Pancreas (tissue), 10 donors: ENCODE results near the gene MLN. TPM values are rescaled to one million over a fixed set of nuclear protein-coding genes. Genes with fewer than 3 reads are reported as not detected.

Experiments used
- ATAC-seq, 4 donors: fragments of 200-7000 bp; cut with Tn5 transposase; one replicate each; pipeline versions ENCODE4 v1.8.0 to v1.9.1; 2020; ENCODE audit warnings: mild to moderate bottlenecking in 4 of 4, moderate library complexity in 4 of 4
- DNase-seq, 6 donors: peaks; one replicate each; pipeline ENCODE4 v3.0.0-alpha.2; 2020
- FAIRE-seq: peaks from 2 replicates; lab custom pipeline; 2012; peaks lifted over from hg19 to GRCh38; lab: Jason Lieb, UNC
- H3K27ac ChIP-seq, 4 donors: fragments of 200-600 bp; sonication (generic); 1 replicate in 3 of 4; 2 replicates in 1 of 4; pipeline versions ENCODE4 v1.5.0 to v1.8.0; 2020
- H3K27me3 ChIP-seq, 4 donors: fragments of 200-600 bp; one replicate each; pipeline ENCODE4 v1.8.0; 2021
- H3K36me3 ChIP-seq, 3 donors: fragments of 200-600 bp; sonication (generic) in 1 of 3; one replicate each; pipeline versions ENCODE4 v1.5.0 to v1.8.0; 2020 to 2021
- H3K4me1 ChIP-seq, 3 donors: fragments of 200-600 bp; one replicate each; pipeline ENCODE4 v1.8.0; 2021
- H3K4me3 ChIP-seq, 4 donors: fragments of 200-600 bp; sonication (generic) in 2 of 4; one replicate each; pipeline versions ENCODE4 v1.5.0 to v1.8.0; 2020 to 2021
- H3K9me3 ChIP-seq, 4 donors: fragments of 200-600 bp; one replicate each; pipeline ENCODE4 v1.8.0; 2021
- WGBS, 2 donors: extraction: QIAGEN DNeasy Blood & Tissue Kit; methylation state at CpG; one replicate each; pipeline ENCODE4 v1.1.7; 2013; 5-methylcytosine and 5-hydroxymethylcytosine counted together
- intact Hi-C, 3 donors: fragments of 100-400 bp; cut with DNase I; formaldehyde crosslinking; loops; one replicate each; pipeline versions ENCODE4 v1.11.1 to v1.14.2; 2022
- polyA plus RNA-seq, 2 donors: library from polyadenylated mRNA; stranded (reverse); fragments of 200-250 nt; gene quantifications; one replicate each; pipeline ENCODE4 v1.2.3, GENCODE V29; 2013
- total RNA-seq, 6 donors: library from RNA; stranded (reverse); fragmentation: NEBNext Ultra II Directional in 4 of 6; extraction: Animal tissue kit (Norgen Biotek cat#: 25700) in 4 of 6; gene quantifications; one replicate each; pipeline versions ENCODE4 v1.2.1 to v1.2.4, GENCODE V29; 2021 to 2023
- TF ChIP-seq, protein P1 (sequence below), 4 donors: fragments of 200-600 bp; sonication (generic) in 3 of 4; IDR thresholded peaks; one replicate each; pipeline versions ENCODE4 v1.5.0 to v1.8.0; 2021; ENCODE audit warnings: antibody characterized with exemption in 4 of 4
- donor health status: healthy with polysubstance abuse.
- donor health status: DM: no; HTN: no; CAD: no; lungs with moderate emphysema.
- donor health status: DM: no; HTN: no; CAD: no.
- donor health status: control.
- donor health status: control.
- donor health status: Bipolar disorder and iron deficiency.
- donor health status: DM: yes; HTN: yes; CAD: no.
- donor health status: DM: no; HTN: no; CAD: no.
- donor health status: DM: no; HTN: no; CAD: no.
- donor health status: DM: yes; HTN: yes; CAD: no.

Gene MLN
- total and polyA plus RNA-seq, 8 donors, result not detected

DNA sequence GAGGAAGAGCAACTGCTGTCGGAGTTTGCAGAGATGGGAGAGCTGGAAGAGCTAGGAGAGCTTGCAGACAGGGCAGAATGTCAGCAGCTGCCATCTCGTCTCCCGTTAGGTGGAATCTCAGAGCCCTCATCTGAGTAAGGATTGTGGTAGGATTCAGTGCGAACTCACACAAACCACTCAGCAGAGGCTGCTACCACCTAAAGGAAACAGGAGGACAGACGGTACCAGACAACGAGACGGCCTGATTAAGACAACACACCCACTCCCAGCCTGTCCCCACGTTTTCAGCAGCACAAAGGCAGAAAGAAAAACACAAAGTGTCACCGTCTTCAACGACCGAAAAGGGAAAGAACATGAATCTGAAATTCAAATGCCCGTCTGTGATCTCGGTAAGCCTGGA lies 19.0 kb downstream of the MLN start:
- FAIRE-seq (no peak), ATAC-seq (no peak), DNase-seq (peak in 2 of 6 donors; percentile 1 to 20)
- Histone ChIP-seq H3K4me1 (peaks cover 12 to 21% (median 16%) of the 10 kb centered on the region in 3 donors), H3K36me3 (peaks cover 7 to 35% (median 11%) of the 10 kb centered on the region in 3 donors), H3K9me3 (no peaks in the 10 kb centered on the region), H3K4me3 (no peak overlapping the region), H3K27me3 (no peaks in the 10 kb centered on the region), H3K27ac (no peak overlapping the region)
- TF ChIP-seq, protein P1, sequence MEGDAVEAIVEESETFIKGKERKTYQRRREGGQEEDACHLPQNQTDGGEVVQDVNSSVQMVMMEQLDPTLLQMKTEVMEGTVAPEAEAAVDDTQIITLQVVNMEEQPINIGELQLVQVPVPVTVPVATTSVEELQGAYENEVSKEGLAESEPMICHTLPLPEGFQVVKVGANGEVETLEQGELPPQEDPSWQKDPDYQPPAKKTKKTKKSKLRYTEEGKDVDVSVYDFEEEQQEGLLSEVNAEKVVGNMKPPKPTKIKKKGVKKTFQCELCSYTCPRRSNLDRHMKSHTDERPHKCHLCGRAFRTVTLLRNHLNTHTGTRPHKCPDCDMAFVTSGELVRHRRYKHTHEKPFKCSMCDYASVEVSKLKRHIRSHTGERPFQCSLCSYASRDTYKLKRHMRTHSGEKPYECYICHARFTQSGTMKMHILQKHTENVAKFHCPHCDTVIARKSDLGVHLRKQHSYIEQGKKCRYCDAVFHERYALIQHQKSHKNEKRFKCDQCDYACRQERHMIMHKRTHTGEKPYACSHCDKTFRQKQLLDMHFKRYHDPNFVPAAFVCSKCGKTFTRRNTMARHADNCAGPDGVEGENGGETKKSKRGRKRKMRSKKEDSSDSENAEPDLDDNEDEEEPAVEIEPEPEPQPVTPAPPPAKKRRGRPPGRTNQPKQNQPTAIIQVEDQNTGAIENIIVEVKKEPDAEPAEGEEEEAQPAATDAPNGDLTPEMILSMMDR (IDR thresholded peaks at IDR 0.05), result no peak
- WGBS, 2 donors, result 82 to 84% methylated on average over 13 of the region's 13 CpGs
- intact Hi-C loops, result no loop called here

GRCh38 chr6:33783781-33784520 lies 19.9 kb downstream of the MLN start:
- peaks cover 12 to 21% (median 16%) of the 10 kb centered on the region in 3 donors for H3K4me1 ChIP-seq
- peaks cover 7 to 44% (median 20%) of the 10 kb centered on the region in 3 donors for H3K36me3 ChIP-seq
- WGBS, 2 donors, result 90 to 93% methylated on average over 10 of the region's 10 CpGs
- no peak overlapping the region for H3K4me3 ChIP-seq
- H3K9me3 ChIP-seq, result no peaks in the 10 kb centered on the region
- no peak overlapping the region for H3K27ac ChIP-seq
- TF ChIP-seq, protein P1 (IDR thresholded peaks at IDR 0.05), result no peak
- FAIRE-seq (no peak), DNase-seq (peak in 1 of 6 donors; percentile 32), ATAC-seq (no peak)
- intact Hi-C loops, result no loop called here
- H3K27me3 ChIP-seq, result no peaks in the 10 kb centered on the region

DNA sequence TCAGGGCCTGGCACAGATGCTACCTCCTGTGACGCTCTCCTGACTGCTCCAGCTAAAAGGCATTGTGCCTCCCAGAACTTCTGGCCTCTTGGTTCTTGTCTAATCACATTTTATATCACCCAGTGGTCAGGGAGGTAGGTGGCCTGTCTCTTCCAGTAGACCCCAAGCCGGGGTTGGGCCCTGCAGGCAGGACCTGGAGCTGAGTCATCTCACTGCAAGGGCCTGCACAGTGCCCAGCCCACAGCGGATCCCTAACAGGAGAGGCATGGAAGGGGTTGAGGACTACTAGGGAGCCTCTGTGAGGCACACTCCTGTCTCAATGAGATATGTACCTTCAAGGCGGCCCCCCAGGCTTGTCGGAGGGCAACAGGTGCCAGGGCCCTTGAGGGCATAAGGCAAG lies 21.2 kb downstream of the MLN start:
- H3K27ac ChIP-seq, result no peak overlapping the region
- DNase-seq (no peak), ATAC-seq (no peak), FAIRE-seq (no peak)
- no peaks in the 10 kb centered on the region for H3K9me3 ChIP-seq
- no peak overlapping the region for H3K4me3 ChIP-seq
- TF ChIP-seq, protein P1 (IDR thresholded peaks at IDR 0.05), result no peak
- no peaks in the 10 kb centered on the region for H3K27me3 ChIP-seq
- intact Hi-C loops, result no loop called here
- WGBS, 2 donors, result 95 to 96% methylated on average over 5 of the region's 5 CpGs
- peaks cover 10 to 20% (median 13%) of the 10 kb centered on the region in 3 donors for H3K4me1 ChIP-seq
- H3K36me3 ChIP-seq, result peaks cover 7 to 58% (median 33%) of the 10 kb centered on the region in 3 donors

GRCh38 chr6:33781131-33781975 lies 22.4 kb downstream of the MLN start:
- FAIRE-seq (no peak), DNase-seq (peak in 1 of 6 donors; percentile 48), ATAC-seq (peak in 2 of 4 donors; percentile 9 to 20)
- TF ChIP-seq, protein P1 (IDR thresholded peaks at IDR 0.05), result no peak
- H3K36me3 ChIP-seq, result peaks cover 13 to 70% (median 42%) of the 10 kb centered on the region in 3 donors
- peaks cover 0 to 7% (median 1%) of the 10 kb centered on the region in 3 donors for H3K4me1 ChIP-seq
- 82 to 85% methylated on average over 16 of the region's 16 CpGs for WGBS, 2 donors
- intact Hi-C loops, result no loop called here
- no peaks in the 10 kb centered on the region for H3K27me3 ChIP-seq
- no peak overlapping the region for H3K27ac ChIP-seq
- no peak overlapping the region for H3K4me3 ChIP-seq
- no peaks in the 10 kb centered on the region for H3K9me3 ChIP-seq
